ENCODE results near the gene CST5.
"Not testable (repeated sequence)": the region's sequence is repeated elsewhere in the genome, so short reads cannot be mapped to it uniquely, and the experiment has no call there.

CST5 gene

GRCh38 chr20:23889775-23890187 lies 10.2 kb upstream of the CST5 start:
- peak; percentile 24 for DNase-seq (ENCODE audit: low read depth)

- DNase-seq (ENCODE audit: low read depth): no peak
These were observed 8.3 kb upstream of the CST5 start for GRCh38 chr20:23887856-23888255.

DNA sequence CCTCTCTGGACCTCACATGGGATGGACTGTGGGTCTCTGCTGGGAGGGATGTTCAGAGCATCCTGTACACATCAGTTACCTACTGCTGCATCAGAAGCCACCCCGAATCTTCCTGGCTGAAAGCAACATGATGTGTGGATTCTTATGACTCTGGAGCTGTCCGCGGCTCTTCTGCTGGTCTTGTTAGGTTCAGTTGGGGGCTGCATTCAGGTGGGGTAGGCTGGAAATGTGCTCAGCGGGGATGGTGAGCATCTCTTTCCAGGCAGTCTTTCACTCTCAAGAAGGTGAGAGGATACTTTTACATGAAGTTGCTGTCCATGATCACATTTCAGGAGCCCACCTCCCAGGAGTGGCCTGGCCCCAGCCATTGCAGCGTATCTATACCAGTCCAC lies 5.2 kb upstream of the CST5 start:
- no peak for DNase-seq (ENCODE audit: low read depth)

- no peak for DNase-seq (ENCODE audit: low read depth)
These were observed 4.7 kb upstream of the CST5 start for GRCh38 chr20:23884136-23884770.

DNA sequence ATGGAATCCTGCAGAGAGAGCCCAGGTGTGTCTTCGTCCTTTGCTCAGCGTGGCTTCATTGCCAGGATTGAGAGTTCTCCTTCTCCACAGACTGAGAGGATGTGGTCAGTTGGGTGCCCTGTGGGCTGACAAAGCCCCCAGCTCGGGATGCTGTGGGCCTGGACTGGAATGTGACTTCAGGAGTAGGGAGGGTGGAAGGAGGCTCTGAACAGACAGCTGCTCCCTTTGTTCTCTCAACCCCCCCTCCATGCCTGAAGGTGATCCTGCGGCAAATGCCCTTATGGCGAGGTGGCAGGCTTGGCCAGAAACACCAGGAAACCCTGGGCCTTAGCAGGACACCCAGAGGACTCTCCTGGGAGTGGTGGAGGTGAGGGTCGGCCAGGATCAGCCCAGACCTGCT lies 1.8 kb upstream of the CST5 start:
- no peak for DNase-seq (ENCODE audit: low read depth)

DNA sequence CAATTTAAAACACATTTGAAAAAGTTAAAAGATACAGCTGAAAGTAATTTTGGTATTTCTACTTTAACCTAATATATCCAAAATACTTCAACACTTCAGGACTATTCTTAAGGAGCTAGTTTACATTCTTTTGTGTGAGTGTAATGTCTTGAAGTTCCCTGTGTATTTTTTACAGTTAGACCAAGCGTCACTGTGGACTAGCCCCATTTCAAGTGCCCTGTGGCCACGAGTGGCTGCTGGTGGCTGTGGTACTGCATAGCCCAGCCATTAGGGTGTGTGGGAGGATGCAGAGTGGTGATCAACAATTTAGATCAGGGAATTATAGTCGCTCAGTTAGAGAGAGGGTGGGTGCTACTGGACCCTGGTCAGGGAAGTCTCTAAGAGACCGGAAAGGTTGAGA lies 869 bp upstream of the CST5 start:
- no peak for DNase-seq (ENCODE audit: low read depth)

- DNase-seq (ENCODE audit: low read depth): no peak
These were observed 345 bp upstream of the CST5 start for GRCh38 chr20:23879811-23880374.

DNA sequence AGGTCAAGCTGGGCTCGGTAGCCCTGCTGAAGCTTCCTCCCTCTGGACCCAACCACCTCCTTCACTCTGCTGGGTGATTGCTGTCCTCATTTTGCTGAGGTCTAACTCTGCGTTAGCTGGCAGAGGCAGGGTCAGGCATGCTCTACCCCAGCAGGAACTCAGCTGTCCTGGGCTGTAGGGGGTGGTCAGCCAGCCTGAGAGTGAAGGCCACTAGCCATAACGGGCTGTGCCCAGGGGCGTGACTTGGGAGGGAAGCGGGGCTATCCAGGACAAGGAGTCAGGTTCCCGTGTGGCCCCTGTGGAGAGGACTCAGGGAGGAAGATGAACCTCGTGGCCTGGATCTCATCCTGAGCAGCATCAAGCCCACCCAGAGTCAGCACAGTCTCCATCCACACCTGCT lies 761 bp downstream of the CST5 start:
- no peak for DNase-seq (ENCODE audit: low read depth)

DNA sequence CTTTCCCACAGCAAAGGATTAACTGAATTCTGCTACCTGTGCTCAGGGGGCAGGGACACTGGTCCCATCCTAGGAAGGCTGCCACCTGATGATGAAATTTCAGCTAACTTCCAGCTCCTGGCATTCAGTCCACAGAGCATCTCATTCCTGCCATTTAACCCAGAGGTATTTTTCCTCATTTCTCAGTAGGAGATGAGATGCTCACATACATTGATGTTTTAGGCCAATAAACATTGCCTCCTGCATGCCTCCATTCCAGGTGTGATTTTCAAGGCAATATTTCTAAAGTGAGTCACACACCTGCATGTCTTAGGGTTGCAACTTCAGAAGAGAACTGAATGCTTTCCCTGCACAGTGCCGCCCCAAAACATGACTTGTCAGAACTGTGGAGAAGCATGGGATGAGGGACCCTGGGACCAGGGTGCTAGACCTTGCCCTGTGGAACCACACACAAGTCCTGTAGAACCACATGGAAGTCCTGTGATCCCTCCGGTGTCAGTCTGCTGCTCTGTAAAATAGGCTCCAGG lies 1.5 kb downstream of the CST5 start:
- DNase-seq (ENCODE audit: low read depth): not testable (repeated sequence)

- no peak for DNase-seq (ENCODE audit: low read depth)
These were observed 2.0 kb downstream of the CST5 start for GRCh38 chr20:23877524-23877923.

DNA sequence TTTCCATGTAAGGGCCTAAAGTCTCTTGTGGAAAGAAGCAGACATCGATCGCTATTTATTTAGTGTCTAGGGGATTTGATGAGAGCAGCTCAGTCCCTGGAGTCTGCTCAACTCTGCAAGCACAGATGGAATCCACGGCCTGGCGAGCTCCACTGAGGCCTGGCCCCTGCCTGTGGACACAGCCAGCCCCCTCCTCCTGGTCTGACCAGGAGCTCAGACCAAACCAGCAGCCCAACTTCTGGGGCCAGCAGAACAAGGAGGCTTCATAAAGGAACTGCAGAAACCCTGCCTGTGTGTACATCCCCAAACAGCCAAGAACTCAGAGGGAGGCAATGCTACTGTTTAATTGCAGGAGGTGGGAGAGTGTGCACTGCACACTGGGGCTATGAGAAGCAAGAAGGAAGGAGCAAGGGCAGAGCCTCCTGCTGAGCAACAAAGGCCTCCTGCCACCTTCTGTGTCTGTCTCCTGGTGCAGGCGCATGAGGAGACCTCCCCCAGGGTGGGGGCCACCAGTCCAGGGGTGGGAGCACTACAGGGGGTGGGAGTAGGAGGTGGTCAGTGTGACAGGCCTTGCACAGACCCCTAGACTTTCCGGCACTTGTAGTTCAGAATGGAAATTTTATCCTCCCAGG lies 3.8 kb downstream of the CST5 start:
- no peak for DNase-seq (ENCODE audit: low read depth)

- no peak for DNase-seq (ENCODE audit: low read depth)
These were observed 4.8 kb downstream of the CST5 start for GRCh38 chr20:23874747-23875146.

GRCh38 chr20:23873370-23874015 lies 6.1 kb downstream of the CST5 start:
- DNase-seq (ENCODE audit: low read depth): no peak

- no peak for DNase-seq (ENCODE audit: low read depth)
These were observed 7.5 kb downstream of the CST5 start for GRCh38 chr20:23872065-23872464.

DNA sequence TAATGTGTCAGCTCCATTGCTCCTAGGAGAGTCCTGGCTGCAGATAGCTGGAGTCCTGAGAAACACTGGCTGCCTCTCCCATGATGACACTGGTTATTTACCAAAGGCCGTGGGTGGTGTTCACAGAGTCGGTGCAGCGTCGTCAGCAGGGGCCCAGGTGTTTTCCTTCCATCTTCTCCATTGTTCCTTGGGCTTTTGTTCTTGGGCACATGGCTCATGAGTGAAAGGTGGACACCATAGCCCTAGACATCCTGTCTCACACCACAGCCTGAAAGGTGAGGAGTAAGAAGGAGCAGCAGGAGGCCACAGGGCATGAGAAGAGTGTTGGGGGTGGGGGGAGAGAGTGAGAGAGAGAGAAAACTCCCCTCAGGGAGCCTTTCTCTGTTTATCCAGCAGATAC lies 9.1 kb downstream of the CST5 start:
- DNase-seq (ENCODE audit: low read depth): no peak

DNA sequence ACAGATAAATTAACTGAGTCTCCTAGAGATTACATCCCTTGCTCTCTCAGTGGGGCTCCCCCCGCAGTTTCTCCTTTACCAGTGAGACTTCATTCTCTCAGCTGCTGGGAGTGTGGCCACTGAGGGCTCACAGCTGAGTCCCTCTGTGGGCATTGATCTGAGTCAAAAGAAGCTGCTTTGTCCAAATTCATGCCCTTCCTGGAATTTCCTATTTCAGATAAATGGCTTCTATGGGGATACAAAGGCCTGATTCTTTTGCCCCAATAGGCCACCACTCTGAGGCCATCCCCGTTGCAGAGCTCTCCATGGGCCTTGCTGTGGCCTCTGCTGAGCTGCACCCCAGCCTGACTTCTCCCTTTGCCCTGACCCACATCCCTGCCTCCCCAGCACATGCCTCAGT lies 10.0 kb downstream of the CST5 start:
- DNase-seq (ENCODE audit: low read depth): no peak

GRCh38 chr20:23868321-23868720 lies 11.2 kb downstream of the CST5 start:
- no peak for DNase-seq (ENCODE audit: low read depth)

DNA sequence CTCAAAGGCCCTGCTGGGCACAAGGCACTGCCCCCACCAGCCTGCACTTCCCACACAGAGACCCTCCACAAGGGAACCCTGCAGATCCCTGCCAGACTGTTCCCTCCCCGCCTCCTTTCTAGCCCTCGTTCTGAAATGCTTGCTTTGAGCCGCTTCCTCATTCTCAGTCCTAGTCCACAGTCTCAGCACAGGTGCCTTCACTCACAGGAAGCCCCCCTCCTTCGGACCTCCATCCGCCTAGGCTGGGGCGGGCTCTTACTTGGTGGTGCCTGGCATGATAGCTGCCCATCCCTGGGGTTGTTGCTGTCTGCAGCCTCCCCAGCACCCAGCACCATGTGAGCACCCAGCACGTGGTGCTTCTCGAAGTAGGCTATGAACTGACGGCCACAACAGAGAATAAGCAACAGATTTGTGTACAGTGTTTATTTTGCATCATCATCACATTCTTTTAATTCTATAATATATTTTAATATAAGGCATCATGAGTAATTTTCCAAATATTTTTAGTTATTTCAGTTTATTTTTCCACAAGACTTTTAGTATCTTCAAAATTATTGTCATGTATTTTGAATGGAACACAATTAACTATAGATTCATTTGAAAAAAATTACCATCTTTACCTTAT lies 12.3 kb downstream of the CST5 start:
- no peak for DNase-seq (ENCODE audit: low read depth)

DNA sequence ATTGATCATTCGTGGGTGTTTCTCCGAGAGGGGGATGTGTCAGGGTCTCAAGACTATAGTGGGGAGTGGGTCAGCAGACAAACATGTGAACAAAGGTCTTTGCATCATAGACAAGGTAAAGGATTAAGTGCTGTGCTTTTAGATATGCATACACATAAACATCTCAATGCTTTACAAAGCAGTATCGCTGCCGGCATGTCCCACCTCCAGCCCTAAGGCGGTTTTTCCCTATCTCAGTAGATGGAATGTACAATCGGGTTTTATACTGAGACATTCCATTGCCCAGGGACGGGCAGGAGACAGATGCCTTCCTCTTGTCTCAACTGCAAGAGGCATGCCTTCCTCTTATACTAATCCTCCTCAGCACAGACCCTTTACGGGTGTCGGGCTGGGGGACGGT lies 18.8 kb downstream of the CST5 start:
- DNase-seq (ENCODE audit: low read depth): not testable (repeated sequence)

DNA sequence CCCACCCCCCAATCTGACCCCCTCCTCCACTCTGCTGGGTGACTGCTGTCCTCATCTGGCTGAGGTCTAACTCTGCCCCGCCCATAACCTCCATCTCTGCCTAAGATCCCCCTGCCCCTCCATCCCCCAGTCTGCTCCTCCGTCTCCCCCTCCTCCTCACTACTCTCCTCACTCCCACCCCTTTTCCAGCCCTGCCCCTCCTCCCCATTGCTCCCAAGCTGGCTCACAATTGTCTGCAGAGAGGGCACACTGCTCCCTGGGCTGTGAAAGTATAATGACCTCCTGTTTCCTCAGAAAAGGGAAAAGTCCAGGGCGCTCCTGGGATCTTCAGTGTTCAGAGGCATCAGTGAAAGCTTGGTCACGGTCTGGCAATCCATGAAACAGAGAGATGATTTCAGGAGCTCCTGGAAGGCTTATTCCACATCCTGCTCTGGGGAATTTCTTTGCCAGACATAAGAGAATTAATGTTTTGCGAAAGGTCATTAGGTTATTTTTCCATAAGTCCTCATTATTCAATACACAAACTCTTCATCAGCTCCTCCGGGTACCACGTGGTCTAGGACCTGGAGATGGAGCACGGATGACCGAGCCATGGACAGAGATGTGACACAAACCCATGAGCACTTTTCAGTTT lies 21.5 kb downstream of the CST5 start:
- DNase-seq (ENCODE audit: low read depth): no peak

DNA sequence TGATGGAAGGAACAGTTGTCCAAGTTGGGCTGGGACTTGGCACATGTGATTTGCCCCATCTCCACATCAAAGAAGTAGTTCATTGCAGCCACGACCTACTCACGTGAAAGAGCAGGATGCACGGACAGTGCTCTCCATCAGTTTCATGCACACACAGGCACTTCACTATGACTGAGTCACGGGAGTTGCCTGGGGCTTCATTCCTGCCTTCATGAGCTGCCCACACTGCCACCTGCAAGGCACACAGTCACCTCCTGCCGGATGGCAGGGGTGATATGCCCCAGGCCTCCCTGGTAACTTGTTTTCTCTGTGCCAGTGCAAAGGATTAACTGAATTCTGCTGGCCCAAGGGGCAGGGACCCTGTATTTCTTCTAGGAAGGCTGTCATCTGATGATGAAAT lies 22.8 kb downstream of the CST5 start:
- no peak for DNase-seq (ENCODE audit: low read depth)

DNA sequence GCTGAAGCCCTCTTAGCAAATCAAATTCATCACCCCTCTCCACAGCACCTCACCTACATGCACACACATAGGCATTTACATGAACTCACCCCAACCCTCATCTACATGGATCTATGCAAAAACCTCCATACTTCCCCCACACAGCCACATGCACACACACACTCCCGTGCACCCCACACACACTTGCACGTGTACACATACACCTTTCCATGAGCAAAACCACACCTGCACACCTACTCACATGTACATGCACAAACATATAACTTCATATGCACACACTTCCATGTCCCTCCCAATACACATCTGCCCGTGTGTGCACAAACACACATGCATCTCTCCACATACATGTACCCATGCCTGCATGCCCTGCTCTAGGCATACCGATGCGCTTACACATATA lies 23.3 kb downstream of the CST5 start:
- DNase-seq (ENCODE audit: low read depth): no peak
